ENCODE measurements around the gene NUFIP1.

NUFIP1 gene

GRCh38 chr13:44932850-44933251, 56.4 kb downstream of the NUFIP1 start:
- Histone ChIP-seq H4K20me1 (ENCODE audit: control insufficient read depth, insufficient read depth, low read depth, low read length) (no peaks in the 10 kb centered on the region), H3K9me2 (replicated peaks; ENCODE audit: control insufficient read depth, low read length) (no peaks in the 10 kb centered on the region), H3F3A (ENCODE audit: control insufficient read depth, insufficient read depth) (no peaks in the 10 kb centered on the region), H3K79me2 (ENCODE audit: control insufficient read depth, low read length) (no peaks in the 10 kb centered on the region), H3K9me3 (ENCODE audit: control insufficient read depth, insufficient read depth, low read length) (no peaks in the 10 kb centered on the region), H3K27ac (ENCODE audit: low read depth, low read length) (no peak overlapping the region), H3K4me2 (ENCODE audit: low read length) (no peak overlapping the region), H3K27me3 (ENCODE audit: control insufficient read depth, low read length) (peaks cover 4% of the 10 kb centered on the region; the same call in 1 of the 2 replicates), H3K4me3 (ENCODE audit: low read length) (no peak overlapping the region), H3K36me3 (ENCODE audit: control insufficient read depth, low read length) (no peaks in the 10 kb centered on the region), H3K4me1 (ENCODE audit: control insufficient read depth, low read length) (no peaks in the 10 kb centered on the region)
- TF ChIP-seq EZH2phosphoT487 (IDR thresholded peaks at IDR 0.05; ENCODE audit: borderline replicate concordance, low read length) (no peak), CTCF (IDR thresholded peaks at IDR 0.05; ENCODE audit: low read depth, low read length, poor library complexity, severe bottlenecking) (no peak)

- Histone ChIP-seq H3K9me2 (replicated peaks; ENCODE audit: control insufficient read depth, low read length) (no peaks in the 10 kb centered on the region), H3K27me3 (ENCODE audit: control insufficient read depth, low read length) (peaks cover 4% of the 10 kb centered on the region; the same call in 1 of the 2 replicates)
These were observed 57.0 kb downstream of the NUFIP1 start for GRCh38 chr13:44932171-44932849.

GRCh38 chr13:44930963-44931623, 58.2 kb downstream of the NUFIP1 start:
- Histone ChIP-seq H3F3A (ENCODE audit: control insufficient read depth, insufficient read depth) (no peaks in the 10 kb centered on the region), H3K79me2 (ENCODE audit: control insufficient read depth, low read length) (no peaks in the 10 kb centered on the region), H3K27me3 (ENCODE audit: control insufficient read depth, low read length) (peaks cover 4% of the 10 kb centered on the region; the same call in 1 of the 2 replicates), H3K4me3 (ENCODE audit: low read length) (no peak overlapping the region), H4K20me1 (ENCODE audit: control insufficient read depth, insufficient read depth, low read depth, low read length) (no peaks in the 10 kb centered on the region), H3K36me3 (ENCODE audit: control insufficient read depth, low read length) (no peaks in the 10 kb centered on the region), H3K9me3 (ENCODE audit: control insufficient read depth, insufficient read depth, low read length) (no peaks in the 10 kb centered on the region), H3K4me1 (ENCODE audit: control insufficient read depth, low read length) (no peaks in the 10 kb centered on the region), H3K27ac (ENCODE audit: low read depth, low read length) (no peak overlapping the region), H3K9me2 (replicated peaks; ENCODE audit: control insufficient read depth, low read length) (no peaks in the 10 kb centered on the region), H3K4me2 (ENCODE audit: low read length) (no peak overlapping the region)
- no peak for TF ChIP-seq CTCF (IDR thresholded peaks at IDR 0.05; ENCODE audit: low read depth, low read length, poor library complexity, severe bottlenecking)
- TF ChIP-seq EZH2phosphoT487 (IDR thresholded peaks at IDR 0.05; ENCODE audit: borderline replicate concordance, low read length), result no peak

More at GRCh38 chr13:44932171-44932849, 57.0 kb downstream of the NUFIP1 start:
- no peaks in the 10 kb centered on the region for H3K9me3 ChIP-seq (ENCODE audit: control insufficient read depth, insufficient read depth, low read length)
- no peaks in the 10 kb centered on the region for H3F3A ChIP-seq (ENCODE audit: control insufficient read depth, insufficient read depth)
- no peak overlapping the region for H3K27ac ChIP-seq (ENCODE audit: low read depth, low read length)
- TF ChIP-seq EZH2phosphoT487 (IDR thresholded peaks at IDR 0.05; ENCODE audit: borderline replicate concordance, low read length) (no peak), CTCF (IDR thresholded peaks at IDR 0.05; ENCODE audit: low read depth, low read length, poor library complexity, severe bottlenecking) (no peak)
- H3K79me2 ChIP-seq (ENCODE audit: control insufficient read depth, low read length), result no peaks in the 10 kb centered on the region
- no peak overlapping the region for H3K4me3 ChIP-seq (ENCODE audit: low read length)
- H3K36me3 ChIP-seq (ENCODE audit: control insufficient read depth, low read length), result no peaks in the 10 kb centered on the region
- H3K4me2 ChIP-seq (ENCODE audit: low read length), result no peak overlapping the region
- H3K4me1 ChIP-seq (ENCODE audit: control insufficient read depth, low read length), result no peaks in the 10 kb centered on the region
- no peaks in the 10 kb centered on the region for H4K20me1 ChIP-seq (ENCODE audit: control insufficient read depth, insufficient read depth, low read depth, low read length)

Measured in DOHH2 (cell line).